Pancreas (tissue), 10 donors: Measurements from ENCODE around the gene RFTN2. TPM values are rescaled to one million over a fixed set of nuclear protein-coding genes. Genes with fewer than 3 reads are reported as not detected.
A peak's percentile ranks its signal among the peaks of the same experiment; 100 is the strongest.

ENCODE experiments used
- ATAC-seq, 4 donors: fragments of 200-7000 bp; cut with Tn5 transposase; one replicate each; pipeline versions ENCODE4 v1.8.0 to v1.9.1; 2020; ENCODE audit warnings: mild to moderate bottlenecking in 4 of 4, moderate library complexity in 4 of 4
- DNase-seq, 6 donors: peaks; one replicate each; pipeline ENCODE4 v3.0.0-alpha.2; 2020
- FAIRE-seq: peaks from 2 replicates; lab custom pipeline; 2012; peaks lifted over from hg19 to GRCh38; lab: Jason Lieb, UNC
- H3K27ac ChIP-seq, 4 donors: fragments of 200-600 bp; sonication (generic); 1 replicate in 3 of 4; 2 replicates in 1 of 4; pipeline versions ENCODE4 v1.5.0 to v1.8.0; 2020
- H3K27me3 ChIP-seq, 4 donors: fragments of 200-600 bp; one replicate each; pipeline ENCODE4 v1.8.0; 2021
- H3K36me3 ChIP-seq, 3 donors: fragments of 200-600 bp; sonication (generic) in 1 of 3; one replicate each; pipeline versions ENCODE4 v1.5.0 to v1.8.0; 2020 to 2021
- H3K4me1 ChIP-seq, 3 donors: fragments of 200-600 bp; one replicate each; pipeline ENCODE4 v1.8.0; 2021
- H3K4me3 ChIP-seq, 4 donors: fragments of 200-600 bp; sonication (generic) in 2 of 4; one replicate each; pipeline versions ENCODE4 v1.5.0 to v1.8.0; 2020 to 2021
- H3K9me3 ChIP-seq, 4 donors: fragments of 200-600 bp; one replicate each; pipeline ENCODE4 v1.8.0; 2021
- WGBS, 2 donors: extraction: QIAGEN DNeasy Blood & Tissue Kit; methylation state at CpG; one replicate each; pipeline ENCODE4 v1.1.7; 2013; 5-methylcytosine and 5-hydroxymethylcytosine counted together
- intact Hi-C, 3 donors: fragments of 100-400 bp; cut with DNase I; formaldehyde crosslinking; loops; one replicate each; pipeline versions ENCODE4 v1.11.1 to v1.14.2; 2022
- polyA plus RNA-seq, 2 donors: library from polyadenylated mRNA; stranded (reverse); fragments of 200-250 nt; gene quantifications; one replicate each; pipeline ENCODE4 v1.2.3, GENCODE V29; 2013
- total RNA-seq, 6 donors: library from RNA; stranded (reverse); fragmentation: NEBNext Ultra II Directional in 4 of 6; extraction: Animal tissue kit (Norgen Biotek cat#: 25700) in 4 of 6; gene quantifications; one replicate each; pipeline versions ENCODE4 v1.2.1 to v1.2.4, GENCODE V29; 2021 to 2023
- TF ChIP-seq, protein P1 (sequence below), 4 donors: fragments of 200-600 bp; sonication (generic) in 3 of 4; IDR thresholded peaks; one replicate each; pipeline versions ENCODE4 v1.5.0 to v1.8.0; 2021; ENCODE audit warnings: antibody characterized with exemption in 4 of 4
- donor health status: healthy with polysubstance abuse.
- donor health status: DM: no; HTN: no; CAD: no; lungs with moderate emphysema.
- donor health status: DM: no; HTN: no; CAD: no.
- donor health status: control.
- donor health status: control.
- donor health status: Bipolar disorder and iron deficiency.
- donor health status: DM: yes; HTN: yes; CAD: no.
- donor health status: DM: no; HTN: no; CAD: no.
- donor health status: DM: no; HTN: no; CAD: no.
- donor health status: DM: yes; HTN: yes; CAD: no.

Gene RFTN2, protein sequence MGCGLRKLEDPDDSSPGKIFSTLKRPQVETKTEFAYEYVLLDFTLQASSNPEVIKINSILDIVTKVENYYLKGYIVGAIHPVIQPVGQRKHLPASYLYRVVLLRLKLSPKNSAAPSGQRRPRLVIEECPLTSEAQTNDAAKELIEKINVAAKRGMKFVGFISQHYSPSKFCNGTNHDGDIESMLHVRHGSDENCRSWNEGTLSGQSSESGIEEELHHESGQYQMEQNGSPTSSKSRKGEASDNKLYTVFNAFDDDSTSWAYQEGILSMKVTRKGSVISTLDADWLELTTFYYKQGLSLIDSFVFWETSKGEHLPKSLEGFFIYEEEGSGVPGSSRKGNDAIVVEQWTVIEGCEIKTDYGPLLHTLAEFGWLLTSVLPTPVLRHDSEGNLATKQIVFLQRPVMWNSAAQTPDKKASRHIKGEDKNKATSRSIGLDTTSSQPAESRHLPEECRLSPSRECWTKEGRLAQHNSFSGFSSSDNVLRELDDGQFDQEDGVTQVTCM
- total RNA-seq = 1 to 10 TPM in 5 of 6 donors, under 1 TPM in 1; 0.92 to 7.6 (median 1.7) TPM
- polyA plus RNA-seq = under 1 TPM; 0.77 to 0.80 TPM

DNA sequence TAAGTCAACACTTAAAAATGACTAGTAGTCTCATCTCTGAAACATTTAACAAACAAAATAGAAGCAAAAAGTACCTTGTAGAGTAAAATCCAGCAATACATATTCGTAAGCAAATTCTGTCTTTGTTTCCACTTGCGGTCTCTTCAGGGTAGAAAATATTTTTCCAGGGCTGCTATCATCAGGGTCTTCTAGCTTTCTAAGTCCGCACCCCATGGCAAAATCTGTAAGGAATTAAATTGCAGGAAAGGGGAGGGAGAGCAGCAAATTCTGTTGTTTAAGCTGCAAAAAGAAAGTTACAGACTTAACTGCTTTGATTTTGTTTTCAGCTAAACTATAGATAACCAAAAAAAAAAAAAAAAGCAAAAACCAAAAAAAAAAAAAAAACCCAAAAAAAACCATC lies at the start of gene RFTN2:
TSS of gene RFTN2 (minus strand) at position 342 of the 400 bp plus-strand sequence. CDS start at position 213, 129 bp downstream.
- Histone ChIP-seq H3K36me3 (no peaks in the 10 kb centered on the region), H3K27ac (peak within 1 kb of the TSS in 2 of 4 donors; percentile 53 to 67), H3K9me3 (no peaks in the 10 kb centered on the region), H3K27me3 (no peaks in the 10 kb centered on the region), H3K4me3 (peak within 1 kb of the TSS in 3 of 4 donors; percentile 1 to 23 (median 19)), H3K4me1 (no peaks in the 10 kb centered on the region)
- intact Hi-C loops = no loop called here
- FAIRE-seq = no peak
- no peak for DNase-seq
- TF ChIP-seq, protein P1, sequence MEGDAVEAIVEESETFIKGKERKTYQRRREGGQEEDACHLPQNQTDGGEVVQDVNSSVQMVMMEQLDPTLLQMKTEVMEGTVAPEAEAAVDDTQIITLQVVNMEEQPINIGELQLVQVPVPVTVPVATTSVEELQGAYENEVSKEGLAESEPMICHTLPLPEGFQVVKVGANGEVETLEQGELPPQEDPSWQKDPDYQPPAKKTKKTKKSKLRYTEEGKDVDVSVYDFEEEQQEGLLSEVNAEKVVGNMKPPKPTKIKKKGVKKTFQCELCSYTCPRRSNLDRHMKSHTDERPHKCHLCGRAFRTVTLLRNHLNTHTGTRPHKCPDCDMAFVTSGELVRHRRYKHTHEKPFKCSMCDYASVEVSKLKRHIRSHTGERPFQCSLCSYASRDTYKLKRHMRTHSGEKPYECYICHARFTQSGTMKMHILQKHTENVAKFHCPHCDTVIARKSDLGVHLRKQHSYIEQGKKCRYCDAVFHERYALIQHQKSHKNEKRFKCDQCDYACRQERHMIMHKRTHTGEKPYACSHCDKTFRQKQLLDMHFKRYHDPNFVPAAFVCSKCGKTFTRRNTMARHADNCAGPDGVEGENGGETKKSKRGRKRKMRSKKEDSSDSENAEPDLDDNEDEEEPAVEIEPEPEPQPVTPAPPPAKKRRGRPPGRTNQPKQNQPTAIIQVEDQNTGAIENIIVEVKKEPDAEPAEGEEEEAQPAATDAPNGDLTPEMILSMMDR (IDR thresholded peaks at IDR 0.05) = no peak
- WGBS, 2 donors = 51 to 52% methylated on average over 3 of the region's 3 CpGs
- peak in 1 of 4 donors; percentile 36 for ATAC-seq

DNA sequence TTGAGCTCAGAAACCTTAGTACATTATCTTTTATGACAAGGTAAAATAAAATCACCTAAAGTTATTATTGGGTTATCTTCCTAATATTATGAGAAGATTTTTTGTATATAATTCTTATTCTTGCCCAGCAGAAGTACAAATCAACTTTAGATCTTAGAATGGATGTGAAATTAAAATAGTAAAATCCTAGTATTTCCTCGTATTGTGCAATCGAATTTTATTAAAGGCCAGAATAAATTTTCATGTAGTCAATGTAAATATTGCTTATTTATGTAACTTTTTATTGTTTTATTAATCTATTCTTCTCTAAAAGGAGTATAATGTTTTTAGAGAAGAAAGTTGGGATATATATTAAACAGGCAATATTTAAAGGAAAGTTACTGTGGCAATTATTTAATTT lies 42.5 kb upstream of the RFTN2 start:
- FAIRE-seq (peak; percentile 65), DNase-seq (no peak), ATAC-seq (no peak)
- no peaks in the 10 kb centered on the region for H3K27me3 ChIP-seq
- intact Hi-C loops = no loop called here
- no peak overlapping the region for H3K27ac ChIP-seq
- TF ChIP-seq, protein P1 (IDR thresholded peaks at IDR 0.05) = no peak
- no peaks in the 10 kb centered on the region for H3K36me3 ChIP-seq
- no peak overlapping the region for H3K4me3 ChIP-seq
- H3K9me3 ChIP-seq = no peaks in the 10 kb centered on the region
- WGBS, 2 donors = 83 to 93% methylated on average over 2 of the region's 2 CpGs
- no peaks in the 10 kb centered on the region for H3K4me1 ChIP-seq

DNA sequence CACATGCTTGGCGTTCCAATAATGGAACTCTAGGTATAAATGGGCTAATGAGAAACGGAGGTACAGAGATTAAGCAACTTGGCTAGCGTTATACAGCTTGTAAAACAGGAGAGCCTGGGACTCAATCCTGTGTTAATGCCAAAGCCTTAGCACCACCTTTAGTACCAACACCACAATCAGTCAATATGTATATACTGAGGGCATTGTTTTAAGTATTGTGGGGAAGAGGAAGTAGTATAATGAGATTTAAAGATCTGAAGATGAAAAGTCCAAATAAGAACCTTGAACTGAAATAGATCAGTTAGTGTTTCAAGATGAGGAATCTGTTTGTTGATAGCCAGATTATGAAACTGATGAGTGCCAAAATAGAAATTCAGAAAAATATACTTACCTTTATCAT lies 37.9 kb upstream of the RFTN2 start:
- ATAC-seq (no peak), FAIRE-seq (no peak), DNase-seq (no peak)
- WGBS, 2 donors = 79 to 90% methylated on average over 3 of the region's 3 CpGs
- no peaks in the 10 kb centered on the region for H3K36me3 ChIP-seq
- H3K9me3 ChIP-seq = no peaks in the 10 kb centered on the region
- H3K27ac ChIP-seq = no peak overlapping the region
- no peak overlapping the region for H3K4me3 ChIP-seq
- no peaks in the 10 kb centered on the region for H3K27me3 ChIP-seq
- peaks cover 5 to 7% (median 6%) of the 10 kb centered on the region in 3 donors for H3K4me1 ChIP-seq
- TF ChIP-seq, protein P1 (IDR thresholded peaks at IDR 0.05) = no peak
- intact Hi-C loops = no loop called here

DNA sequence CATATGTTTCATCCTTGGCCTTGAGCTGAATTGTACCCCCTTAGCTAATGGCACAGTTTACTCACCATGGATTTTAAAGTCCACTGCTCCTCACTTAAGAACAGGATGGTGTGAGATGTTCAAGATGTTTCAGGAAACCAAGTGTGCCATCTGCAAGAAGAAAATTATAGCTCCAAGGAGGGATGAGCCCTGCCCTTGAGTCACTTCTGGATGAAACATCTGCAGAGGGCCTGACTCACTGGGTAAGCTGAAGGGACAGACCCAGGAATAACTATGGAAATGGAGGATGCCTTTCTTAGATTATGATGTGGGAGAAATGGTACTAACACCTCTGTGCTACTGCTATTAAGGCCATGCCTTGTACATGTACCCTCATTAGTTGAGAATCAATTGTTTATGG lies 36.2 kb upstream of the RFTN2 start:
- TF ChIP-seq, protein P1 (IDR thresholded peaks at IDR 0.05) = no peak
- Histone ChIP-seq H3K4me3 (no peak overlapping the region), H3K27me3 (no peaks in the 10 kb centered on the region), H3K9me3 (no peaks in the 10 kb centered on the region), H3K4me1 (peaks cover 16 to 23% (median 20%) of the 10 kb centered on the region in 3 donors), H3K27ac (no peak overlapping the region), H3K36me3 (no peaks in the 10 kb centered on the region)
- no peak for DNase-seq
- intact Hi-C loops = no loop called here
- no peak for ATAC-seq
- FAIRE-seq = no peak
